T-helper 1 cell treated with Interleukin-12 subunit alpha and Interleukin-12 subunit beta and Interleukin-4 antibody, amounts not matched to agents 30 μg/mL and 1 μg/mL, for 36 hours (primary cell): Measurements from ENCODE around the gene TRIM17.

Experiments
- H3K27ac Mint-ChIP-seq: one replicate; pipeline ENCODE4 v1.8.0; 2021; ENCODE audit warnings: mild to moderate bottlenecking, mixed read lengths
- H3K27me3 Mint-ChIP-seq: one replicate; pipeline ENCODE4 v1.8.0; 2021; ENCODE audit warnings: low read depth, mixed read lengths
- H3K36me3 Mint-ChIP-seq: one replicate; pipeline ENCODE4 v1.8.0; 2021; ENCODE audit warnings: low read depth, mixed read lengths
- H3K4me1 Mint-ChIP-seq: one replicate; pipeline ENCODE4 v1.8.0; 2021; ENCODE audit warnings: low read depth, mixed read lengths
- H3K4me3 Mint-ChIP-seq: one replicate; pipeline ENCODE4 v1.8.0; 2021; ENCODE audit warnings: mild to moderate bottlenecking, moderate library complexity, mixed read lengths
- H3K9me3 Mint-ChIP-seq: one replicate; pipeline ENCODE4 v1.8.0; 2021; ENCODE audit warnings: mixed read lengths

The TRIM17 gene

DNA sequence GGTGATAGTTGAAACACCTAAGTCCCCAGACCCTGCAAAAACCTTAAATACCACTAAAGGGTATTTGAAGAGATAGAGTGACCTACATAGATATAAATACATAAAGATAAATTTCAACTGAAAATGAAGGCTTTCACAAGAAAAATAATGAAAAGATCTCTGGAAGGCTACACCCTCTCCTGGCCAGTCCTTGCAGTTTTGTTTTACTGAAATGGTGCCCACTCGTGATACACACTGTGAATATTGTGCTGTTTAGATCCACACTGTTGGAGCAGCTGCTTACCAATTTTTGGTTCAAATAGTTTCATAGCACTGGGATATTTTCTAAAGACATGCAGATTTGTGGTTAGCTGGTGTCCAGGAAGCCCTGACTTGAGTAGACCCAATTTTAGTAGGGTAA, 39.1 kb upstream of the TRIM17 start:
- Mint-ChIP-seq H3K4me1 (peaks cover 34% of the 10 kb centered on the region), H3K27ac (no peak overlapping the region)

GRCh38 chr1:228454238-228454637, 37.6 kb upstream of the TRIM17 start:
- Mint-ChIP-seq H3K27me3 (peaks cover 3% of the 10 kb centered on the region), H3K9me3 (no peaks in the 10 kb centered on the region), H3K36me3 (peaks cover 7% of the 10 kb centered on the region), H3K4me3 (no peak overlapping the region), H3K4me1 (peaks cover 35% of the 10 kb centered on the region), H3K27ac (no peak overlapping the region)

More for the DNA sequence above, 39.1 kb upstream of the TRIM17 start:
- peaks cover 5% of the 10 kb centered on the region for H3K36me3 Mint-ChIP-seq
- H3K4me3 Mint-ChIP-seq = peak overlapping the region; percentile 54
- H3K27me3 Mint-ChIP-seq = peaks cover 3% of the 10 kb centered on the region
- H3K9me3 Mint-ChIP-seq = no peaks in the 10 kb centered on the region

GRCh38 chr1:228453614-228454013, 37.0 kb upstream of the TRIM17 start:
- H3K4me3 Mint-ChIP-seq = no peak overlapping the region
- H3K4me1 Mint-ChIP-seq = peaks cover 35% of the 10 kb centered on the region
- peaks cover 7% of the 10 kb centered on the region for H3K36me3 Mint-ChIP-seq
- H3K27ac Mint-ChIP-seq = no peak overlapping the region
- H3K9me3 Mint-ChIP-seq = no peaks in the 10 kb centered on the region
- peaks cover 3% of the 10 kb centered on the region for H3K27me3 Mint-ChIP-seq

GRCh38 chr1:228453022-228453560, 36.4 kb upstream of the TRIM17 start:
- H3K36me3 Mint-ChIP-seq = peaks cover 7% of the 10 kb centered on the region
- no peaks in the 10 kb centered on the region for H3K9me3 Mint-ChIP-seq
- H3K4me1 Mint-ChIP-seq = peaks cover 30% of the 10 kb centered on the region
- H3K27me3 Mint-ChIP-seq = peaks cover 5% of the 10 kb centered on the region
- no peak overlapping the region for H3K27ac Mint-ChIP-seq
- no peak overlapping the region for H3K4me3 Mint-ChIP-seq

DNA sequence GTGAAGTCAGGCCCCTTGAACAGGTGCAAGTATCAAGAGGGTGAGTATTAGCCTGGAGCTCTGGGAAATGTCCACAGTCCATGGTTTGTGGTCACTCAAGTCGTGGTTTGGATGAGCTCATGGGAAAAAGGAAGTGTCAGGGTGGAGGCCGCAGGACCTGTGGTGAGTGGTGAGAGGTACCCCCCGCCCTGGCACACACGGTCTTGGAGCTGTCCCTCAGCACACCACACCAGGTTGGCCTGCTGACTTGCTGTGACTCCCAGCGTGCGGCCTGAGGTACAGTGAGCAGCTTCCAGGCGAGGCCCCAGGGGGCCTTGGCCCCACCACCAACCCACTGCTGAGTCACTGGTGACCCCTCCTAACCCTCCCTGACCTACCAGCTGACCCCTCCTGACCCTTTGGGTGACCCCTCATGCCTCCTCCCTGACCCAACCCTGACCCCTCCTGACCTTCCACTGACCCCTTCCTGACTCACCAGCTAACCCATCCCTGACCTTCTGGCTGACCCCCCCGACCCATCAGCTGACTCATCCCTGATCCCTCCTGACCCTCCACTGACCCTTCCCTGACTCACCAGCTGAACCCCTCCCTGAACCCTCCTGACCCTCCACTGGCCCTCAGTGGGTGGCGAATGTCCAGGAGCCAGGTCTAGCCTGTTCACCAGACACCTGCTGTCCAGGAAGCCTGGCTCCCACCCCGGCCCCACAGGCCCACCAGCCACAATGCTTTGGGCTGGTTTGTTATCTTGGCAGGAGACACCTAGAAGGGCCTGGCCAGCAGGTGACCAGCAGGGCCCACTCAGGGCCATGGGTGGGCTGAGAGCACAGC, 35.7 kb upstream of the TRIM17 start:
- Mint-ChIP-seq H3K27me3 (peaks cover 11% of the 10 kb centered on the region), H3K4me1 (peaks cover 30% of the 10 kb centered on the region), H3K27ac (no peak overlapping the region), H3K36me3 (peaks cover 7% of the 10 kb centered on the region), H3K4me3 (no peak overlapping the region), H3K9me3 (no peaks in the 10 kb centered on the region)

DNA sequence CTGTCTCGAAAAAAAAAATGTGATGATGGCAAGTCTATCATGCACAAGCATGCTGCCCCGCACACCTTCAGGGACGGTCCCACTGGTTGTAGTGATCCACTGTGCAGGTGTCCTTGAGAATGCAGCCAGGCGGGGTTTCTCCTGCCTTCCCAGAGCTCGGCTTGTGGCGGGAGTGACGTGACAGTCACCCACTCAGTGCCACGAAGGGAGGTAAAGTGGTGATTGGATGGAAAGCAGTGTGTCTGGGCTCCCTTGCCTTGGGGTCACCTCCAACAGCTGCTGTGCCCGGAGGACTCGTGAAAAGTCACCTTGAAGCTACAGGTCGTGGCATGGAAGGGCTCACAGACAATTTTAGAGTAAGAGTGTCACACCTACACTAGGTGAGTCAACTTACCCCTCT, 33.5 kb upstream of the TRIM17 start:
- peaks cover 28% of the 10 kb centered on the region for H3K27me3 Mint-ChIP-seq
- peaks cover 30% of the 10 kb centered on the region for H3K4me1 Mint-ChIP-seq
- H3K9me3 Mint-ChIP-seq = no peaks in the 10 kb centered on the region
- H3K27ac Mint-ChIP-seq = no peak overlapping the region
- peaks cover 7% of the 10 kb centered on the region for H3K36me3 Mint-ChIP-seq
- H3K4me3 Mint-ChIP-seq = no peak overlapping the region

GRCh38 chr1:228448372-228448771, 31.7 kb upstream of the TRIM17 start:
- Mint-ChIP-seq H3K9me3 (no peaks in the 10 kb centered on the region), H3K36me3 (peaks cover 2% of the 10 kb centered on the region), H3K27ac (no peak overlapping the region), H3K4me3 (no peak overlapping the region), H3K4me1 (peaks cover 22% of the 10 kb centered on the region), H3K27me3 (peaks cover 41% of the 10 kb centered on the region)

GRCh38 chr1:228446852-228447251, 30.2 kb upstream of the TRIM17 start:
- Mint-ChIP-seq H3K36me3 (peaks cover 2% of the 10 kb centered on the region), H3K4me1 (peaks cover 19% of the 10 kb centered on the region), H3K9me3 (no peaks in the 10 kb centered on the region), H3K4me3 (peak overlapping the region; percentile 10), H3K27ac (no peak overlapping the region), H3K27me3 (peaks cover 52% of the 10 kb centered on the region)

DNA sequence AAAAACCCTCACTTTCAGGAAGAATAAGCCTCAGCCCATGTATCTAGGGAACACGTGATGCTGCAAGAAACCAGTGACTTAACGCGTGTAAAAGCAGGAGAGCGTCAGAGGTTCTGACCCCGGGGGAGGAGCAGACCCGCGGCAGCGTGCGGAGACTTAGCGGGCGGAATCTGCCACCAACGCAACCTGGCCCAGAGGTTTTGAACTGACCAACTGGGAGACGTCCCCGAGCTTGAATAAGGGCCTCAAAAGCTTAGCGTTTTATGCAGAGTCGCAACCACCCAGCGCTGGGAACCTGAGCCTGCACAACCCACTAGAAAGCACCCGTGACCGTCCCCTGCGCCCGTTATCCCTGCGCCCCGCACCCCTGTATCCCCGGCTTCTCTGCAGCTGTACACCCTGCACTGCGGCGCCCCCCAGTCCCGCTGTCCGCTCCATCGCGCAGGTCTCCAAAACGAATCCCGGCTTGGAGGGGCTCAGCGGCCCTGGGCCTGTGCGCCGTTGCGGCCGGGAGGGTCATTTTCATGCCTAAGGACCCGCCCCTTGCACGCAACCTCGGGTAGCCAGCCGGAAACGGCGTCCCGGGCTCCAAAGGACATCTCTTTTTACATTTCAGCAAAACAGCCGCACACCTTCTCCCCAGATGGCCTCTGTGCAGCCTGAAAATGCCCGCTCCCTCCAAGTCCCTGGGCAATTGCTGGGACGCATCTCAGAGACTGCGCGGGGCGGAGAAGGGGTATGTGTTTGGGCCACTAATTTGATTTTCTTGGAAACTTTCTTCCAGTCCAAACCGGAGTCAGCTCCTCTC, 29.4 kb upstream of the TRIM17 start:
- Mint-ChIP-seq H3K9me3 (no peaks in the 10 kb centered on the region), H3K27ac (no peak overlapping the region), H3K36me3 (peaks cover 2% of the 10 kb centered on the region), H3K4me1 (peaks cover 19% of the 10 kb centered on the region), H3K27me3 (peaks cover 56% of the 10 kb centered on the region), H3K4me3 (peak overlapping the region; percentile 81)

DNA sequence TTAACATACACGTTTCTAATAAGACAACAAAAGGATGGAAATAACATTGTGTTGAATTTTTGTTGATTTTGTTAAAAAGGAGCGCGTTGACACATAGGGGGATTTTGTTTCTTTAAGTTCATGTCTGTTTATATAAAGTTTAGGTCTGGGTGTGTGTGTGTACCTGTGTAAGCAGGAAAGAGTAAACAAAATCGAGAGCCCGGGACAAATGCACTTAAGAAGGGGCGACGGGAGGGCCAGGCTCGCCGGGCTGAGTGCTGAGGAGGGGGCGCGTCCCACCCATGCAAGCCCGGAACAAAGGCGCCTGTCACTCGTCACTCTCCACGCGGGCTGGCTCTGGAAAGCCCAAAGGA, 28.8 kb upstream of the TRIM17 start:
- Mint-ChIP-seq H3K27me3 (peaks cover 56% of the 10 kb centered on the region), H3K9me3 (no peaks in the 10 kb centered on the region), H3K27ac (peak overlapping the region; percentile 12), H3K4me3 (peak overlapping the region; percentile 81), H3K36me3 (peaks cover 2% of the 10 kb centered on the region), H3K4me1 (peaks cover 19% of the 10 kb centered on the region)

GRCh38 chr1:228443395-228443794, 26.7 kb upstream of the TRIM17 start:
- H3K27me3 Mint-ChIP-seq = peaks cover 62% of the 10 kb centered on the region
- H3K36me3 Mint-ChIP-seq = no peaks in the 10 kb centered on the region
- H3K4me3 Mint-ChIP-seq = no peak overlapping the region
- H3K4me1 Mint-ChIP-seq = peaks cover 20% of the 10 kb centered on the region
- no peaks in the 10 kb centered on the region for H3K9me3 Mint-ChIP-seq
- no peak overlapping the region for H3K27ac Mint-ChIP-seq

DNA sequence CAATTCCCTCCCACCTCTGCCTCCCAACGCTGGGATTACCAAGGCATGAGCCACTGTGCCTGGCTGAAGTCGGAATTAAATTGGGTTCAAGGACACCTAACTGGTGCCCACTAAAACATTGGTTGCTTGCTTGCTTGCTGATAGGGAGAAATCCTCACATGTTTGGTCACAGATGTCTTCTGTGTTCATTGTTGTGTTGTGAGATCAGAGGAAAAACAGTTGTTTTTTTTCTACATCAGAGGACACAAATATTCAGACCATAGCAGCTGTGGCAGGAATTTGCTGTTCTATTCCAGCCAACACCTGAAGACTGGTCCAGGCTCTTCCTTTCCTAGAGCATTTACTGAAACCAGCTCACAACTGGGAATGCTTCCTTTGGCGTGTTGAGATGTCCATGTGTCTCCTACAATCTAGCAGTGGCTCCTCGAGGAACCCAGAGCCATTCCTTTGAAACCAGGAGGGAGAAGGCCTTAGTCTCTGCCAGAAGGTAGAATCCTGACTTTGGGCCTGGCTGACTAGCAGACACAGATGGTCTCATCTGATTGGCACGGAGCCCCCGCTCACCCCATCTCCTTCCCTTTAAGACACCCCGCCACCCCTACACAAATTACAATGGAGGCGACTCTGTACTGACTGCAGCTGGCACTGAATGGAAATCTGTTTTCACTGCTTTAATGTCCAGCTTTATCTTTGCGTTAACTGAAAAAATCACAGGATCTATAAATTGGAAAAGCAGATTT, 24.3 kb upstream of the TRIM17 start:
- H3K9me3 Mint-ChIP-seq = no peaks in the 10 kb centered on the region
- H3K27me3 Mint-ChIP-seq = peaks cover 43% of the 10 kb centered on the region
- peaks cover 19% of the 10 kb centered on the region for H3K4me1 Mint-ChIP-seq
- H3K27ac Mint-ChIP-seq = no peak overlapping the region
- no peaks in the 10 kb centered on the region for H3K36me3 Mint-ChIP-seq
- H3K4me3 Mint-ChIP-seq = no peak overlapping the region

- no peak overlapping the region for H3K27ac Mint-ChIP-seq
- no peaks in the 10 kb centered on the region for H3K36me3 Mint-ChIP-seq
- no peaks in the 10 kb centered on the region for H3K9me3 Mint-ChIP-seq
- no peak overlapping the region for H3K4me3 Mint-ChIP-seq
- H3K27me3 Mint-ChIP-seq = peaks cover 34% of the 10 kb centered on the region
- peaks cover 11% of the 10 kb centered on the region for H3K4me1 Mint-ChIP-seq
Measured at GRCh38 chr1:228438266-228438665, 21.6 kb upstream of the TRIM17 start.

GRCh38 chr1:228437424-228437962, 20.8 kb upstream of the TRIM17 start:
- Mint-ChIP-seq H3K4me3 (no peak overlapping the region), H3K27ac (no peak overlapping the region), H3K36me3 (no peaks in the 10 kb centered on the region)

More at GRCh38 chr1:228437424-228437962, 20.8 kb upstream of the TRIM17 start:
- H3K27me3 Mint-ChIP-seq = peaks cover 36% of the 10 kb centered on the region
- no peaks in the 10 kb centered on the region for H3K9me3 Mint-ChIP-seq
- peaks cover 11% of the 10 kb centered on the region for H3K4me1 Mint-ChIP-seq
